HG03175 (cell line): Measurements from ENCODE around the gene ONECUT2.

Experiments used
- ATAC-seq: cut with Tn5 transposase; IDR thresholded peaks from one replicate; pipeline ENCODE4 v1.9.1; 2021; ENCODE audit warnings: mild to moderate bottlenecking, moderate library complexity; ENCODE audit not compliant: unreplicated experiment

ONECUT2 gene

GRCh38 chr18:57431002-57431382, 4.2 kb upstream of the ONECUT2 start:
- ATAC-seq, result no peak

- no peak for ATAC-seq
Measured at GRCh38 chr18:57431467-57432080, 3.6 kb upstream of the ONECUT2 start.

DNA sequence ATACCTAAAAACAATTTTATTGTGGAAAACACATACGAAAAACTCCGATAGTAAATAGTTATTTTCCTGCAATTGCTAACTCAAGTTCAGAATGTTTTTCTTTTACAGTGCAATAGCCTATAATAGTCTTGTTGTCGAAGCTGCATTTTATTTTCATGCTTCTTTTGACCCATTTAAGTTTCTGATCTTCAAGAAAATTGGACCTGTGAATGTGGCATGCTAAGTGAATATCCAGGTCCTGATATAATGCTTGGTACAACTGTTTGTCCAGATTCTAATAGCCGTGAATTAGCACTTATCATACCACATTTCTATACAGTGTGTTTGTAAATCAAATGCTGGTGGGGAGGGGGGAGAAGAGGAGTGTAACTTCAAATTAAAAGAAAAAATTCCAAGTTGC, 3.0 kb upstream of the ONECUT2 start:
- ATAC-seq, result no peak

GRCh38 chr18:57432751-57433400, 2.3 kb upstream of the ONECUT2 start:
- ATAC-seq, result no peak

DNA sequence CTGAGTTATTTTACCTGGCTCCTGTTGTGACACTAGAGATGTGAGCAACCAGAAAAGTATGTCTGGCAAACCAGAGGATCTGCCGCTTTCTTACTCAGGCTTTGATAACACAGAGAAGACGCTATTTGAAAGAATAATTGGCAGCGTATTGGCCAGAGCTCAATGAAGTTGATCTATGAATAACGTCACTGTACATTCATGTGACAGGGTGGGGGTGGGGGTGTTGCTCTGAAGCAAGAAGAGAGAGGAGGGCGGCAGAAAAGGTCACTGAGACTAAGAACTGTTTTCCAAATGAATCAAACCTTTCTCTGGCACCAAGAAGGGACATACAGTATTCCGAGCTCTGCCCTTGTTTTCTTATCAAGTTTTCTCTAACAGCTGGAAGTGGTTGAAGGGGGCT, 1.7 kb upstream of the ONECUT2 start:
- no peak for ATAC-seq

- ATAC-seq, result no peak
Measured at GRCh38 chr18:57433934-57434535, 1.1 kb upstream of the ONECUT2 start.

GRCh38 chr18:57435846-57436190, 644 bp downstream of the ONECUT2 start:
- no peak for ATAC-seq

GRCh38 chr18:57436191-57436964, 1.2 kb downstream of the ONECUT2 start:
- no peak for ATAC-seq

DNA sequence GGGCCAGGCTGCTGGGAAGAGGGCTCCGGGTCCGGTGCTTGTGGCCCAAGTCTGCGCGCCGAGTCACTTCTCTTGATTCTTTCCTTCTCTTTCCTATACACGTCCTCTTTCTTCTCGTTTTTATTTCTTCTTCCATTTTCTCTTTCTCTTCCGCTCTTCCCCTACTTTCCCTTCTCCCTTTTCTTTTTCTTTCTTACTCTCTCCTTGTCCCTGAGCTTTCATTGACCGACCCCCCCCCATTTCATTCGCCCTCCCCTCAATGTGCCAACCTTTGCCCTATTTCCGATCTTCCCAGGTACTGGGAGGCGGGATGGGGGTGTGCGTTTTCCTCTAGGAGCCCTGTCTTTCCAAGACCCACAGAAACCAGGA, 1.8 kb downstream of the ONECUT2 start:
- ATAC-seq, result no peak

GRCh38 chr18:57437402-57437765, 2.2 kb downstream of the ONECUT2 start:
- no peak for ATAC-seq

DNA sequence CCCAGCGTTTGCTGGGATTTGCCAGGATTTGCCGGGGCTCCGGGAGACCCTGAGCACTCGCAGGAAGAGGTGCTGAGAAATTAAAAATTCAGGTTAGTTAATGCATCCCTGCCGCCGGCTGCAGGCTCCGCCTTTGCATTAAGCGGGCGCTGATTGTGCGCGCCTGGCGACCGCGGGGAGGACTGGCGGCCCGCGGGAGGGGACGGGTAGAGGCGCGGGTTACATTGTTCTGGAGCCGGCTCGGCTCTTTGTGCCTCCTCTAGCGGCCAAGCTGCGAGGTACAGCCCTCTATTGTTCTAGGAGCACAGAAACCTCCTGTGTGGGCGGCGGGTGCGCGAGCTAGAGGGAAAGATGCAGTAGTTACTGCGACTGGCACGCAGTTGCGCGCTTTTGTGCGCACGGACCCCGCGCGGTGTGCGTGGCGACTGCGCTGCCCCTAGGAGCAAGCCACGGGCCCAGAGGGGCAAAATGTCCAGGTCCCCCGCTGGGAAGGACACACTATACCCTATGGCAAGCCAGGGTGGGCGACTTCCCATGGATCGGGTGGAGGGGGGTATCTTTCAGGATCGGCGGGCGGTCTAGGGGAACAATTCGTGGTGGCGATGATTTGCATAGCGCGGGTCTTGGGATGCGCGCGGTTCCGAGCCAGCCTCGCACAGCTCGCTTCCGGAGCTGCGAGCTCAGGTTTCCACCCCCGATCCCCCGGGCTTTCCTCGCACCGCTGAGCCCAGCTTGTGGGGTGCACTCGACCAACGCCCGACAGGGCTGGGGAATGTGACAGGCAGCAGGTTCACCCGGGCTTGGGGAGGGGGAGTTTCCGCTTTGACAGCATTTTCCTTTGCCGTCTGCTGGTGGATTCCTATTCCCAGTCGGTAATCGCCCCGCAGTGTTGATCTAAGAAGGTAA, 2.8 kb downstream of the ONECUT2 start:
- peak; percentile 41 for ATAC-seq

- no peak for ATAC-seq
Measured at GRCh38 chr18:57438743-57439608, 3.8 kb downstream of the ONECUT2 start.

GRCh38 chr18:57439609-57439968, 4.4 kb downstream of the ONECUT2 start:
- ATAC-seq, result no peak

GRCh38 chr18:57439985-57440330, 4.8 kb downstream of the ONECUT2 start:
- no peak for ATAC-seq

- ATAC-seq, result no peak
Measured at GRCh38 chr18:57440331-57441070, 5.3 kb downstream of the ONECUT2 start.

- no peak for ATAC-seq
Measured at GRCh38 chr18:57441071-57441794, 6.1 kb downstream of the ONECUT2 start.

DNA sequence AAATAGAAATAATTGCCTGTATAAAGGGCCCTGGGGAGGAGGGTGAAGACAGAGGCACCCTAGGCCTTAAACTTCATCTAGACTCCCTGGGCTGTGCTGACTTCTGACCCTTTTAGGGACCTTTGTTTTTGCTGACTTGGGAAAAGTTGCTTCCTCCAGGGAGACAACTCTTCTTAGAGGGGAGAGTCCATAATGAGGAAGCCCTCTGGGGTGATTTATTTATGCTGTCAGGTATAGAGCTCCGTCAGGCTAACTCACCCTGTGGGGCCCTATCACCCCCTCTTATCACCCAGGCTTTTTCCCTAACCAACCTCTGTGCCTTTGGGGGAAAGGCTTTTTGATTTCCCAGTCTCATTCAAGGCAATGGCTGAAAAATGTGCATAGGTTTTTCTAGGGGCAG, 8.1 kb downstream of the ONECUT2 start:
- no peak for ATAC-seq

DNA sequence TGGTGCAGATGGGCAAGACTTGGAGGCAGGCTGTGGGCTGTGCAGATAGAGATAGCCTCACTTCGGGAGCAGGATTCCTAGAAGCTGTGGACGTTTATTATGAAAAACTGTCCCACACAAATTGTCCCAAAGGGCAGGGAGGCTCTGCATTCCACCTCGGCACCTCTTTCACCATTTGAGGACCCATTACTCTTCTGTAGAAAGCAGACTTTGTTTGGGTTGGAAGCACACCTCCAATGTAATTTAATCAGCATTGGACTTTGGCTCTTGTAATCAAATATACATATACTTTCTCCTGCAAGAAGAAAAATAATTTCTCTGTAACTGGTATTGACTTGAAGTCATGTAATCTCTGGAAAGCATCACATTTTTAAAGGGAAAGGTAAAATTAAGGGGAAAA, 8.5 kb downstream of the ONECUT2 start:
- ATAC-seq, result no peak

GRCh38 chr18:57444301-57444759, 9.2 kb downstream of the ONECUT2 start:
- ATAC-seq, result no peak
